T-helper 2 cell treated with Interferon-gamma antibody and Interleukin-4, amounts not matched to agents 100 ng/mL and 5 ng/mL, for 36 hours (primary cell): ENCODE data around the gene BEAN1. TPM values are rescaled to one million over a fixed set of nuclear protein-coding genes. Genes with fewer than 3 reads are reported as not detected.
"Not testable (repeated sequence)": the region's sequence is repeated elsewhere in the genome, so short reads cannot be mapped to it uniquely, and the experiment has no call there.

Experiments used
- intact Hi-C: fragments of 100-400 bp; cut with micrococcal nuclease; formaldehyde crosslinking; loops from one replicate; pipeline ENCODE4 v1.15.1; 2023
- total RNA-seq: library from RNA; stranded (reverse); gene quantifications from 2 replicates; pipeline ENCODE4 v1.2.3, GENCODE V29; 2022

BEAN1 gene
- total RNA-seq, 1 donor from 2014 or later, result not detected

GRCh38 chr16:66503030-66503429 lies 75.9 kb downstream of the BEAN1 start:
- intact Hi-C loops, result no loop called here

GRCh38 chr16:66503612-66504011 lies 76.5 kb downstream of the BEAN1 start:
- intact Hi-C loops, result no loop called here

GRCh38 chr16:66507731-66508239 lies 80.7 kb downstream of the BEAN1 start:
- intact Hi-C loops, result no loop called here

- intact Hi-C loops, result no loop called here
Observed at GRCh38 chr16:66508248-66508913, 81.3 kb downstream of the BEAN1 start.

DNA sequence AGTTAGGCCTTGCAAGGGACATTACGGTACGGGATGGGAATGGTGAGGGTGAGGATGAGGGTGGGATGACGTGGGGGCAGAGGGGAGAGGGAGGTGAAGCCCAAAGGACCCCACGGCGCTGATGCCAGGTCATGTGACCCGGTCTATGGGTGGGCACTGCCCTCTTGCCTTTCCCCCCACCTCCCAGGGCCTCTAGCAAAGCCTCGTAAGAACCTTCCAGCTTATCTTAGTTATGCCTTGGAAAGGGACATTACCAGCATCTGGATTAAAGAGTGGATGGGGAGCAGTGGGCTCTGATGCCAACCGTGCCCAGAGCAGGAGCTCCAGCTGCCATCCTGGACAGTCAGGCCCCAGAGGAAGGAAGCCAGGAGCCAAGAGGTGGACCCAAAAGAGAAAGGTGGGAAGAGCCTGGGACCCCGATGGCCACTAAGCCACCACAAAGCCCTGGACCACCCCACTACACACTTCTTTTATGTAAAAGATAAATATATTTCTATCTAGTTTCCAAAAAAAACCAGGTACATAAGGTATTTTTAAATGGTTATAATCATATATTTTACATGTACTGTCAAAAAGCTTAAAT lies 81.9 kb downstream of the BEAN1 start:
- intact Hi-C loops, result no loop called here

DNA sequence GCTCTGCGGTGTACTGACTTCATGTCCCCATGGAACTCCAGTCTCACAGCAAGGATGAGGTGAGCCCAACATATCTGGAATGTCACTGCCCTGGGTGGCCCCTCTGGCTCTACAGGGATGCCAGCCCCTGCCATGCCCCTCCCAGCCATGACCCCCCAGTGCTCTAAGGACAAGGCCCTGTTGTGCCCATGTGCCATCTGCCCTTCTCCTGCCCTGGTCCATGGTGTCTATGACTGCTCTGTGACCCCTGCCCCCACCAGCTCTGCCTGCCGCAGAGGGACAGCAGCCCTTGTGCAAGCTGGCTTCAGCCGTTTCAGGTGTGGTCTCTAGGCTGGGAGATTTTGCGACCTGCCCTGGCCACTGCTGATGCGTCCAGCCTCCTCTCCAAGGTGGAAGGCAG lies 82.5 kb downstream of the BEAN1 start:
- intact Hi-C loops, result no loop called here

GRCh38 chr16:66510298-66510697 lies 83.2 kb downstream of the BEAN1 start:
- intact Hi-C loops, result no loop called here

- intact Hi-C loops, result no loop called here
Observed at GRCh38 chr16:66510711-66511601, 83.9 kb downstream of the BEAN1 start.

DNA sequence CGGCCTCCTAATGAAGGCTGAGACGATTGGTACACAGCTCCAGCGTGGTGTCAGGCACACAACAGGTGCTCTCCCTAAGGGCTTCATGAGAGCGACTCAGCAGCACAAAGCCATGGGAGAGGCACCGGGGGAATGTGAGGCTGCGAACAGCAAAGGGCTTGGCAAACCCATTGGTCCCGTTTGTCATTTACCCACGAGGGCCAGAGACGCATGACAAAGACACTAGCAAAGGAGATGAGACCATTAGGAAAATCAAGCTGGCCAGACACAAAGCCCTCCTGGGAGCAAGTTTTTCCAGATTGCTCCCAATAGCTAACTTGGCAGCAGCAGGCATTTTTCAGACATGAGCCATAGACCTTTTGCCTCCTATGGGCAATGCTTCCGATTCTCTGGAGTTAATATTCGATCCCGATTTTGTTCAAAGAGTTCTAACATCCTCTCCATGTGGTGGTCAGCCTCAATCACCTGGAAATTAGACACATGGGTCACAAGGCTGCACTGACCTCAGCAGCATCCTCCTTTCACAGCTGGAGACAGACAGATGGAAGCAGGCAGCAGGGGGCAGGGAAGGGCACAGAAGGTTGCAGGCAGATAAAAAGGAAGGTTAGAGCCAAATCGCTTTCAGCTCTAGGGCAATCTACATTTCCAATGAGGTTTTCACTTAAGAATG lies 84.6 kb downstream of the BEAN1 start:
- intact Hi-C loops, result no loop called here

- intact Hi-C loops, result no loop called here
Observed at GRCh38 chr16:66512272-66513110, 85.4 kb downstream of the BEAN1 start.

DNA sequence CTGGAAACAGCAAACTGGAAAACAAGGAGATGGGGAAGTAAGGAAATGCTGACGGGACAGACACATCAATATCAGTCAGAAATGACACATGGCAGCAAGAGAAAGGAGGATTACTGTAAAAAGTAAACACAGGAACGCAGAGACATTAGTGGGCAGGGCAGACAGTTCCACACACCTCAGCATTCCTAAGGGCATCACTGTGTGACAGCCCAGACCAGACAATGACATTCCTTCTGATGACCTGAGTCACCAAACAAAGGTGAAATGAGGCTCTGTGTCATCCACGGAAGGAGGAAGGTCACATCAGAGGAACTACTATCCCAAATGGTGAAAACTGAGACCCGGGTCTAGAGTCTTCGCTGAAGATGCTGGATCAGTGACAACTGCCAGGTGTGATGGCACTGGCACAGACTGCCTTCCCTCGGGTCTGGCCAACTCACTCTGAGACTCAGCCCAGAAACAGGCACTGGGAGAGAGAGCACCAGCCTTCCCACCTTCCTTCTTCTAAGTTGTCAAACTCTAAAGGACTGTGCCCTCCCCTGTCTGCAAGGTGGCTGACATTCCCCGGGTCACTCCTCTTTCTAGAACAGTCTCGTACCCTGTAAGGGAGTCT lies 86.1 kb downstream of the BEAN1 start:
- intact Hi-C loops, result no loop called here

- intact Hi-C loops, result not testable (repeated sequence)
Observed at GRCh38 chr16:66514391-66514790, 87.3 kb downstream of the BEAN1 start.

DNA sequence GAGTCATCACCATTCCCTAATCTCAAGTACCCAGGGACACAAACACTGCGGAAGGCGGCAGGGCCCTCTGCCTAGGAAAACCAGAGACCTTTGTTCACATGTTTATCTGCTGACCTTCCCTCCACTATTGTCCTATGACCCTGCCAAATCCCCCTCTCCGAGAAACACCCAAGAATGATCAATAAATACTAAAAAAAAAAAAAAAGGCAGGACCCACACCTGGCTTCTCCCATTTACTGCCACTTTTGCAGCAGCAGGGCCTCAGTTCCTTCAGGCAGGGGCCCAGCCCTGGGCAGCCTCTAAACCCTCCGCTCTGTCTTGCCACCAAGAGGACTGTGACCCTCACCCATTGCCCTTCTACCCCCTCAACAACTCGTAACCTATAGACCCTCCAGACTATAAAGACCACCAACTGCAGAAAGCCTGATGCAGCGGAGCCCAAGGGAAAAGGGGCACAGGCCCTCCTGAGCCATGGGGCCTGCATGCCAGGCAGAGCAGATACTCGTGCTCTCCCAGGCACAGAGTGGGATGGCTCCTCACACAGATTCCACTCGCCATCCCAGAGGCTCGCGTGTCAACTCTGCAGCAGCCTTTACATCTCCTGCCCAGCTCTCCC lies 88.0 kb downstream of the BEAN1 start:
- intact Hi-C loops, result not testable (repeated sequence)

GRCh38 chr16:66515596-66516508 lies 88.8 kb downstream of the BEAN1 start:
- intact Hi-C loops, result loop anchor here (1.0 to 2.0 kb wide), 4 partner anchors 8 to 109 kb away; no protein-coding TSS in a partner anchor

DNA sequence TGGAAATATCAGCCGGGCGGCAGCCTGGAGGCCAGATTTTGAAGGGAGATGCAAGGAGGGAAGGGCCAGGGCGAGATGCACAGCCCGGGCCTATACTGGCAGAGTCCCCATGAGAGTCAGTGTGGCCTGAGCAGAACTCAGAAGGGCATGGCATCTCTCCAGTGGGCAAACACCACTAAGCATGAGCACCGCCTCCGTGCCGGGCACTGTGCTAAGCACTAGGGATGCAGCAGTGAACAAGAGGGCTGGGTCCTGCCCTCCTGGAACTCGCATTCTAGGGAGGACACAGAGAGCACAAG lies 89.4 kb downstream of the BEAN1 start:
- intact Hi-C loops, result loop anchor here (1.0 to 2.0 kb wide), 4 partner anchors 8 to 110 kb away; no protein-coding TSS in a partner anchor

- intact Hi-C loops, result loop anchor here (1.0 to 2.0 kb wide), 4 partner anchors 7 to 110 kb away; no protein-coding TSS in a partner anchor
Observed at GRCh38 chr16:66516808-66517585, 89.9 kb downstream of the BEAN1 start.

DNA sequence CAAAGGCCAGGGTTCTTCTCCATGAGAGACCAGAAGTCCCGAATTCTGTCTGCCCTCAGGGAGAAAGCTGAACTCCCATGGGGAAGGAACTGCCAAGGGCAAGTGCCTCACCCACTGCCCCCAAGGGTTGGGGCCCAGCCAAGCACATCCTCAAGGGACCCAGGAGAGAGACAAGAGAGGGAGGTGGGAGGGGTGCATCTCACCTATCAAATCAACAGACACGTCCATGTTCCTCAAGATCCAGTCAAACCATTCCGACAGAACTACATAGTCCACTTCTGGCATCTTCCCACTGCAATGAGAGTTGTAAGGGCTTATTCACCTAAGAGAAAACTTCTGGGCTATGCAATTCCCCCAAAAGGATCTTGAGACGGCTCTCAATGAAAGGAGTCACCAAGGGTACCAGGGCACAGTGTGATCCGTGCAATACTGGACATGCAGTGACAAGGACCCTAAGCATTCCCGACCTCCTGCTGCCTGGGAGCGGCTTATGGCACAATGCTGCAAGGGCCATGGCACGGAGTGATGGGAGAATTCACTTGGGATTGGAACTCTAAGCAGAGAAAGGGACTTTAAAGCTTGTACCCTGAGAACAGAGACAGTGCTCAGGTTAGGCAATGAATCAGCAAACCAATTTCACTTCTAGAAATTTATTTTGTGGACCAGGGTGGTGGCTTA lies 90.6 kb downstream of the BEAN1 start:
- intact Hi-C loops, result loop anchor here (2.0 kb wide), 2 partner anchors 39 to 111 kb away; no protein-coding TSS in a partner anchor
